ENCODE results near the gene CPSF3. TPM values are rescaled to one million over a fixed set of nuclear protein-coding genes. Genes with fewer than 3 reads are reported as not detected.

Gene CPSF3
- total RNA-seq: 20.0 and 21.3 TPM in 2 replicates

DNA sequence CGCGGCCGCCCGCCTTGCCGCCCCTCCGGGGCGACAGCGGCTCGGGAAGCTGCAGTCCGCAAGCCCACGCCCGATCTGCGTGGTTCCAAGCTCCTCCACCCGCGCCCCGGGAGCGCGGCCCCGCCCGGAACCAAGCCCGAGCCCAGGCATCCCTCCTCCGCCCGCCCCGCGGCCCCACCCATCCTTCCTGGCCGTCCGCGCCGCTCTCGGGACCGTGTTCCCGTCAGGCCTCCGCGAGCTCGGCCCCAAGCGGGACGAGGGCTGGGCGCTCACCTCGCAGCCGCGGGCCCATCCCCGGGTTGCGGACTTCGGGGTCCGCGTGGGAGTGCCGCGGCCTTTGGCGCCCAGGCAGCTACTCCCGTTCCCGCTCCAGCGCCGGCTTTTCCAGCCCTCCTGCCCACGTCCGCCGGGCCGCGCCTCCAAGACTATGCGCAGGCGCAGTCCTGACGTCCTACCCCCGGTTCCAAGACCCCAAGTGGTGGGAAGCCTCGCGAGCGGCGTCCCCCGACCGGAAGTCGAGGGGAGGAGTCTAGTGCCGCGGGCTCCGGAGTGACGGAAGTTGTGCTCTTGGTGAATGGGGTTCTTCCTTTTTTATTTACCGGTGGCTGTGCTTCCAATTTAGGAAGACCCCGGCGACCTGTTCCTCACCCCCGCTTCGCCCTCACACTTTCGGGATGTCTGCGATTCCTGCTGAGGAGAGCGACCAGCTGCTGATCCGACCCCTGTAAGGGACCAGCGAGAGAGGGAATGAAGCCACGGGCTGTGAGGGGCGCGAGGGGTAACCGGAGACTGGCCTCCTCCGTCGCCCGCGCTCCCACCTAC lies at the start of gene CPSF3, which contains the start of gene ITGB1BP1:
CPSF3 (plus strand) TSS at position 555 of the 822 bp plus-strand sequence; CDS start at position 675, 120 bp downstream.
ITGB1BP1 (minus strand) TSS at position 429 of the 822 bp plus-strand sequence. CDS start 4,831 bp downstream, outside the sequence.

DNA sequence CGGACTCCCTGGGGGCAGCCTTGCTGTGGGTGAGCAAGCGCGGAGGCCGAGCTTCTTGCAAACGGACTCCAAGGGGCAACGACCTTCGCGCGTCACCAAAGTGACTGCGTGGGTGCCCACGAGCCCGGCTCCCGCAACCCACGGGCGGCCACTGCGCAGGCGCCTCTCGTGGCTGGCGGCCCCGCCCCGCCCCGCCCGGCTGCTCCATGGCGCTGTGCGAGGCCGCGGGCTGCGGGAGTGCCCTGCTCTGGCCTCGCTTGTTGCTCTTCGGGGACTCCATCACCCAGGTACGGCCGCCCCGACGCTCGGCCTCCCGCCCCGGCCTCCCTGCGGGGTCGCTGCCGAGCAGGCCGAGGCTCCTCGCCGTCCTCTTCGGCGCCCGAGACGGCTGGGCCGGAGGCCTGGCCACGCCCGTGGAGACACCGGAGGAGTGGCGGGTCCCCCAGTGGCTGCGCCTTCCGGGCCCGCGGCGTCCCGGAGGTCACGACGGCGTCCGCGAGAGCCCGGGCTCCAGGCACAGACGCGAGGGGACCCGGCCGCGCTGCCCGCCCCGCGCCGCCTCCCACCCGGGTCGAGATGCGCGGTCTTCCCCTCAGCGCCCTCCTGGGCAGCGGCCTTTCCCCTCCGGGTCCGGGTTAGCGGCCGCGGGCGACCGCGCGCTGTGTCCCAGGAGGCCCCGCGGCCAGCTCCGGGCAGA lies 51.1 kb downstream of the CPSF3 start, which contains the start of gene IAH1:
IAH1 (plus strand) TSS at position 191 of the 697 bp plus-strand sequence; CDS start at position 207, 16 bp downstream.

Other genes with a start within 250 kb of the CPSF3 start
- 18.8 and 20.3 TPM in 2 replicates for gene ASAP2, start 216.8 kb upstream of the CPSF3 start, total RNA-seq
- 43.9 and 57.4 TPM in 2 replicates for gene ITGB1BP1, start 126 bp upstream of the CPSF3 start, total RNA-seq
- gene IAH1, start 50.9 kb downstream of the CPSF3 start, total RNA-seq: 61.8 and 62.3 TPM in 2 replicates
- gene ADAM17, start 132.2 kb downstream of the CPSF3 start, total RNA-seq: 33.3 and 35.9 TPM in 2 replicates
- gene YWHAQ, start 207.3 kb downstream of the CPSF3 start, total RNA-seq: 179 and 207 TPM in 2 replicates

Data from pericardium fibroblast (primary cell).